ENCODE results near the gene ZNF587B.
"Not testable (repeated sequence)": the region's sequence is repeated elsewhere in the genome, so short reads cannot be mapped to it uniquely, and the experiment has no call there.

Gene ZNF587B

GRCh38 chr19:57830071-57830602 lies at the start of gene ZNF587B:
Gene ZNF587B (plus strand): TSS chr19:57830299. CDS start chr19:57830529, 230 bp downstream.
- DNase-seq, result no peak

DNA sequence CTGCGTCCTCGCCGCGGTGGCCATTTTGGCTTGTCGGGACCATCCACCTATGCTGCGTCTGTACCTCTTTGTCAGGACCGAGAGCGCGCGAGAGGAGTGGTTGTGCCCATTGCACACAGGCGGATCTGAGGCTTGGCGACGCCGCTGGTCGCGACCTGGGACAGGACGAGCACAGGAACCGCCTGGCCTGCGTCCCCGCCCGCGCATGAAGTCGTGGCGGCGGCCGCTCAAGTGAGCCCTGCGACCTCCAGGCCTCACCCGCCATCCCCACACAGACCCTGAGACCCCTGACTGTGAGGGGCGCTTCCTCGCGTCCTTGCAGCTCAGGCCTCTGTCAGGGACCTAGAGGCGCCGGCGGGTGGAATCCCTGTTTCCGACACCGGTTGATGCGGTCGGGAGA lies 43.8 kb upstream of the ZNF587B start:
- no peak for DNase-seq

DNA sequence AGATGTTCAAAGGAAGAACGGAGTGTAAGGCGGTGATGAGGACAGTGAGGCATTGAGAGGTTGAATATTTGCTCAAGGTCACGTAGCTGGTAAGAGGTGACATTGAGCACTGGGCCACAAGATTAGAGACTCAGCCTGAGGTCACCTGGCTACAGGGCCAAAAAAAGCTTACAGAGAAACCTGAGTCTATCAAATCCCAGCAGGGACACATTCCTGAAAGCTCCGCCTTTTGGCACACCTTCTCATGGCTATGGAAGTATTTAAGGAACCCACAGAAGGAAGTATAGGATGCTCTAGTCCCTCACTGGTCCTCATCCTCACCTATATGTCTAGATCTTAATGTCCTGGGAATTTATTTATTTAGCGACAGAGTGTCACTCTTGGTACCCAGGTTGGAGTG lies 43.2 kb upstream of the ZNF587B start:
- no peak for DNase-seq

GRCh38 chr19:57788114-57788692 lies 41.9 kb upstream of the ZNF587B start:
- DNase-seq, result no peak

DNA sequence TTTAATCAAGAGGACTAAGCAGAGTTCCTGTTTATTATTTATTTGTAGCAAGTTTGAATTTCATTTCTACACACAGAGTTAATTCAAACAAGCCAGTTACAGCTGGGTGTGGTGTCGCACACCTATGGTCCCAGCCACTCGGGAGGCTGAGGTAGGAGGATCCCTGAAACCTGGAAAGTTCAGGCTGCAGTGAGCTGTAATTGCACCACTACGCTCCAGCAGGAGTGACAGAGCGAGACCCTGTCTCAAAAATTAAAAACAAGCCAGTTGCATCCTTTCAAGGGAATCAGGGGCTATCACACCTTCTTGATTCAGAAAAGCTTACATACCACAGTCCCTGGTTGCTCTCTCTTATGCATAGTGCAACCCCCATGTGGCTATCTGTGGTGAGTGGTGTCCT lies 40.8 kb upstream of the ZNF587B start:
- no peak for DNase-seq

DNA sequence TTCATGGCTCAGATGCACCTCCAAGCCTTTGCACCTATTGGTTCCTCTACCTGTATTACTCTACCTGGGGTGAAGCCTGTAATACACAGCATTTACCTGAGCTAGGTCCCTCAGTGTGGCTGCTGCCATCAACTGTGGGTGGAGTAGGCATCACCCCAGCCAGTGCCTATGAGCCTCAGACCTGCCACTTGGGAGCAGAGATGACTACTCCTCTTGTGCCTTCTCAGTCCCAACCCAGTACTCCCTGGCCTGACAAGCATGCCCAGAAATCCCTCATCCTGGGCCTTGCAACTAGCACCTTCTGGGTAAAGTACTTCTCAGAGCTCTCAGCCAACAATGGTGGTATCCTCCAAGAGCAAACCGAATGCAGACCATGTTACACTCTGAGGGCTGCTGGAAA lies 33.5 kb upstream of the ZNF587B start:
- not testable (repeated sequence) for DNase-seq

DNA sequence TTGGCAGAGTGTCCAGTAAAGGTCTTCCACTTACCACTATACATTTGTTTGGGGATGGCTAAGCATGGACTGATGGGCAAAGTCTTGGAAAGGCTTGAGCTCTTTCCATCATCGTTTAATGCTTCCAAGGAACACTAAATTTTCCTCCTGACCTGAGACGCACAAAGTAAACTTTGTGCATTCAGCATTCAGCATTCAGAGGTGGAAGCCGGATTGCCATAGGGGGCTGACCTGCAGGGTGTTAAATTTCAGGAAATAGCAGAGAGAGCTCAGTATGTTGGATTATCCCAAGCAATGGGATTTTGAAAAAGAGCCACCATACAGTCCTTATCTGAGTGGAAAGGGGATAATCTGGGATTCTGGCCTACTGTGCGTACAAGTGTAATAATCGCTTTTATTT lies 29.4 kb upstream of the ZNF587B start:
- no peak for DNase-seq

- DNase-seq, result no peak
Observed at GRCh38 chr19:57802269-57802668, 27.8 kb upstream of the ZNF587B start.

GRCh38 chr19:57803265-57803593 lies 26.9 kb upstream of the ZNF587B start:
- DNase-seq, result no peak

DNA sequence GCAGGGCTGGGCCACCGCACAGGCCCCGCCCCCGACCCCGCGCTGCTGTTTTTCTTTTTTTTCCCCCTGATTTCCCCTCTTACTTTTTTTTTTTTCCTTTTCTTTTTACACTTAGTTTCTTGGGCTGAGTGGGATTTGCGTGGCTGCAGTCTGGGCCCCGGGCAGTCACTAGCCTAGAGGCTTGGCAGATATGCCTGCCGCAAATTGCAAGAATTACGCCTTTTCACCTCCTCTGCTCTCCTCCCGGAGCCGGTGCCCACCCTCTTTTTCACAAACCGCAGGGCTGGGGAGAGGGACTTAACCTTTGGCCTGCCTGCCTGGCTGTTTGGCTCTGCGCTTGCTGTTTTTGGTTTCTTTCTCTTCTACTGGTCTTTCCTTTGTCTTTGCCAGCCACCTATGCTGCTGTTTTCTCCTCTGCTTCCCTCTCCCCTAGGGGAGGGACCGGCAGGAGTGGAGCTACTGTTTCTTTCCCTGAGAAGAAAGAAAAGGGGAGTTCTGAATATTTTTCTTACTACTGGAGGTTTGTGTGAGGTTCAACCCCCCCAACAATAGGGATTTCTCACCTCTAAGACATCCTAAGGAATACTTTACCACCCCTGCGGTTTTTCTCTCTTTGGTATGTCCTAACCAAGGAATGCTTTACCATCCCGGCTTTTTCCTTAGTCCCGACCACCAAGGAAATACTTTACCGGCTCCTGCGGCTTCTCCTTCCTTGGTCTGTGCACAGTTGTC lies 26.3 kb upstream of the ZNF587B start:
- no peak for DNase-seq

GRCh38 chr19:57807541-57807940 lies 22.6 kb upstream of the ZNF587B start:
- no peak for DNase-seq

DNA sequence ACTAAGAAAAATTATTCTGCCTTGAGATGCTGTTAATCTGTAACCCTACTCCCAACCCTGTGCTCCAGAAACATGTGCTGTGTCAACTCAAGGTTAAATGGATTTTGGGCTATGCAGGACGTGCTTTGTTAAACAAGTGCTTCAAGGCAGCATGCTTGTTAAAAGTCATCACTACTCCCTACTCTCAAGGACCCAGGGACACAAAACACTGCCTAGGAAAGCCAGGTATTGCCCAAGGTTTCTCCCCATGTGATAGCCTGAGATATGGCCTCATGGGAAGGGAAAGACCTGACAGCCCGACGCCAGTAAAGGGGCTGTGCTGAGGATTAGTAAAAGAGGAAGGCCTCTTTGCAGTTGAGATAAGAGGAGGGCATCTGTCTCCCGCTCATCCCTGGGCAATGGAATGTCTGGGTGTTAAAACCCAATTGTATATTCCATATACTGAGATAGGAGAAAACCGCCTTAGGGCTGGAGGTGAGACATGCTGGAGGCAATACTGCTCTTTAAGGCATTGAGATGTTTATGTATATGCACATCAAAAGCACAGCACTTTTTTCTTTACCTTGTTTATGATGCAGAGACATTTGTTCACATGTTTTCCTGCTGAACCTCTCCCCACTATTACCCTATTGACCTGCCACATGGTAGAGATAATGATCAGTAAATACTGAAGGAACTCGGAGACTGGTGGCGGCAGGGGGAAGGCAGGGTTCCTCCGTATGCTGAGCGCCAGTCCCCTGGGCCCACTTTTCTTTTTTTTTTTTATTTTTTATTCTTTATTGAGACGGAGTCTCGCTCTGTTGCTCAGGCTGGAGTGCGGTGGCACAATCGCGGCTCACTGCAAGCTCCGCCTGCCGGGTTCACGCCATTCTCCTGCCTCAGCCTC lies 19.4 kb upstream of the ZNF587B start:
- DNase-seq, result not testable (repeated sequence)

- no peak for DNase-seq
Observed at GRCh38 chr19:57812226-57812625, 17.9 kb upstream of the ZNF587B start.

DNA sequence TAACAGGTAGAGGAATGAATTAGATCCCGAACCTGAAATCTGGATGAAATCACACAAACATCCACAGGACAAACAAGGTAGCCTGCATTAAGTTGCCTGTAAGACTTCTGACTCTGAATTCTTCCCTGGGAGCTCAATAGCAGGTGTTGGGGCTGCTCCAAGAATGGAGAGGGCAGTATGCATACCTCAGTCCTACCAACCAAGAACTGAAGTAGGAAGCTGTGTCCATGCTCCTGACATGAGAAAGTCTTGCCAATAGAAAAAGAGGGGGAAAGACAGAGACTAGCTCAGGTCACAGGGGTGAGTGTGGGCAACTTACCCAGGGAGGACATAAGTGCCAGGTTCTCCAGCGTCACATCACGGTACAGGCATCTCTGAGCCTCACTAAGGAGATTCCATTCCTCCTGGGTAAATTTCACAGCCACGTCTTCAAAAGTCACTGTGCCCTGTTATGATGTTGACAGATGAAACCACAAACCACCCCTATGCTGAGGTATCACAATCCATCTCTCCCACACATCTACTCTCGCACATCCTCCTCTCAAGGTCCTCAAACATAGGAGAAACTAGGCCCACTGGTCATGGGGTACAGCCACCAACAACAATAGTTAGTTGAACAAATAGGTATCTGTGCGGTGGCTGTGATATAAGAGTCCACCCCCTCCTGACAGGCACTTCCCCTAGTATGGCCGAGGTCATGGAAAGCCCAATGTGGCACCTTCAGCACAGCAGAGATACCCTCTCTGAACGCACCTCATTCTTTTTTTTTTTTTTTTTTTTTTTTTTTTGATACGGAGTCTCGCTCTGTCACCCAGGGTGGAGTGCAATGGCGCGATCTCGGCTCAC lies 16.9 kb upstream of the ZNF587B start:
- not testable (repeated sequence) for DNase-seq

GRCh38 chr19:57813919-57814504 lies 16.1 kb upstream of the ZNF587B start:
- no peak for DNase-seq

DNA sequence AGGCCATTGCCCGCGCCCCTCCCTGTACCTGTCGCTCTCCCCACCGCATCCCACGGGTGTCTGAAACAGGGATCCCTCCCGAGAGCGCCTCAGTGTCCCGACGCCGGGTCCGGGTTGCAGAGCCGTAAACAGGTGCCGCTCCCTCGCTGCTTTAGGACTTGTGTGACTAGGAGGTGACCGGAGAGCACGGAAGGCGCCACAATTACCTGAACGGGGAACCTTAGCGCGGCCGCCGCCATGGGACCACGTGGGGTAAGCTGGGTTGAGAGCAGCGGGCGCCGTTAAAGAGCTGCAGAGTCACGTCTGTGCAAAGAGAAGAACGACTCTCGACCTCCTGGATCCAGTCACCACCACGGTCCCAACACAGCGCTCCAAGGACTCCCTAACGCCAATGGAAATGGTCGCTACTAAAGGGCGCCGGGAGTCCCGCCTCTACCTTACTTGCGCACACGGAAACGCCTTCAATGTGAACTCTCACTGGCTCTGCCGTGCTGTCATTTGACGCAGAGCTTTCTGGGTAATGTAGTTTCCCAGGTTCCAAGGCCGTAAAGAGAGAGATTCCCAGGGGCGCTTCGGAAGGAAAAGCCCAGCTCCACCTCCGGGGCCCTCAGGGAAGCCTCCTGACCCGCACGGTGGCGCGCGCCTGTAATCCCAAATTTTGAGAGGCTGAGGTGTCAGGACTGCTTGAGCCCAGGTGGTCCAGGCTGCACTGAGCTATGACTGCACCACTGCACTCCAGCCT lies 15.4 kb upstream of the ZNF587B start, which contains the start of gene ZNF552:
Gene ZNF552 (minus strand): TSS at position 409 of the 742 bp plus-strand sequence. CDS start 170 bp downstream, at position 239.
- DNase-seq, result peak; percentile 87

DNA sequence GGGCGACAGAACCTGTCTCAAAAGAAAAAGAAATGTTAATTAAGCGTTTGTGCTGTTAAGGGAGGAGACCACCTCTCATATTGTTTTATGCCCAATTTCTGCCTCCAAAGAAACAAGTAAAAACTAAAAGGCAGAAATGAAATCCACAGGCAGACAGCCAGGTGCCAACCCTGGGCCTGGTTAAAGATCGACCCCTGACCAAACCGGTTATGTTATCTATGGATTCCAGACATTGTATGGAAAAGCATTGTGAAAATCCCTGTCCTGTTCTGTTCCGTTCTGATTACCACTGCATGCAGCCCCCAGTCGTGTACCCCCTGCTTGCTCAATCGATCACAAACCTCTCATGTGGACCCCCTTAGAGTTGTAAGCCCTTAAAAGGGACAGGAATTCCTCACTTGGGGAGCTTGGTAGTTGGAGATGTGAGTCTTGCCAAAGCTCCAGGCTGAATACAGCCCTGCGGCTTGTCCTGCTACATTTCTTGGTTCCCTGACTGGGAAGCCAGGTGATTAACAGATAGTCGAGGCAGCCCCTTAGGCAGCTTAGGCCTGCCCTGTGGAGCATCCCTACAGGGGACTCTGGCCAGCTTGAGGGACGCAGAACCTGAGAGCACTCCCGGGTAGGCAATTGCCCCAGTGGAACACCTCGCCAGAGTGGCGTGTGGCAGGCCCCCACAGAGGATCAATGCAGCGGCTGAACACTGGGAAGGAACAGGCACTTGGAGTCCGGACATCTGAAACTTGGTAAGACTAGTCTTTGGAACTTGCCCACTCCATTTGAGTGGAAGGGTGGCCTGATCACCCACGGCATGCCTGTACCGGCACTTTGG lies 14.6 kb upstream of the ZNF587B start:
- DNase-seq, result no peak

DNA sequence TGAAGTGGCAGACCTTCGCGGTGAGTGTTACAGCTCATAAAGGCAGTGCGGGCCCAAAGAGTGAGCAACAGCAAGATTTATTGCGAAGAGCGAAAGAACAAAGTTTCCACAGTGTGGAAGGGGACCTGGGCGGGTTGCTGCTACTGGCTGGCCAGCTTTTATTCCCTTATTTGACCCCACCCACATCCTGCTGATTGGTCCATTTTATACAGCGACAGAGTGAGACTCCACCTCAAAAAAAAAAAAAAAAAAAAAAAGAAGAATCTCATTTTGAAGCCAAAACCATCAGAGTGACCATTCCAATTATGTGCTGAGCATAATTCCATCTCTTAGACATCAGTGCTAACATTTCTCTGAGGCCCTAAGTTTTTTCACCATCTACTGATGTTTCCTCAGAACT lies 13.4 kb upstream of the ZNF587B start:
- no peak for DNase-seq

- no peak for DNase-seq
Observed at GRCh38 chr19:57817976-57818375, 12.1 kb upstream of the ZNF587B start.

DNA sequence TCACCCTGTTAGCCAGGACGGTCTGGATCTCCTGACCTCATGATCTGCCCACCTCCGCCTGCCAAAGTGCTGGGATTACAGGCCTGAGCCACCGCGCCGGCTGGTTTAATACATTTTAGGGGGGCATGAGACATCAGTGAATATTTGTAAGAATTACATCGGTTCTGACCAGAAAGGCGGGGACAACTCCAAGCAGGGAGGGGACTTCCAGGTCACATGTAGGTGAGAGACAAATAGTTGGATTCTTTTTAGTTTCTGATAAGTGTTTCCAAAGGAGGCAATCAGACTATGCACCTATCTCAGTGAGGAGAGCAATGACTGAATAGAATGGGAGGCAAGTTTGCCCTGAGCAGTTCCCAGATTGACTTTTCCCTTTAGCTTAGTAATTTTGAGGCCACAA lies 11.7 kb upstream of the ZNF587B start:
- no peak for DNase-seq
